Dermis blood vessel endothelial cell (primary cell): ENCODE data around the gene SCUBE1. TPM values are rescaled to one million over a fixed set of nuclear protein-coding genes. Genes with fewer than 3 reads are reported as not detected.
A peak's percentile ranks its signal among the peaks of the same experiment; 100 is the strongest.

ENCODE experiments used
- DNase-seq: peaks from one replicate; pipeline ENCODE4 v3.0.0; 2010
- total RNA-seq: library from RNA; depleted of rRNA; stranded (reverse); fragments of >200 nt; gene quantifications from 2 replicates; pipeline ENCODE4 v1.2.3, GENCODE V29; 2014

SCUBE1 gene
- total RNA-seq, 1 donor from 2014 or later, result not detected

GRCh38 chr22:43197271-43197941 lies 145.8 kb downstream of the SCUBE1 start:
- no peak for DNase-seq

- DNase-seq, result no peak
Measured at GRCh38 chr22:43191831-43192230, 151.3 kb downstream of the SCUBE1 start.

DNA sequence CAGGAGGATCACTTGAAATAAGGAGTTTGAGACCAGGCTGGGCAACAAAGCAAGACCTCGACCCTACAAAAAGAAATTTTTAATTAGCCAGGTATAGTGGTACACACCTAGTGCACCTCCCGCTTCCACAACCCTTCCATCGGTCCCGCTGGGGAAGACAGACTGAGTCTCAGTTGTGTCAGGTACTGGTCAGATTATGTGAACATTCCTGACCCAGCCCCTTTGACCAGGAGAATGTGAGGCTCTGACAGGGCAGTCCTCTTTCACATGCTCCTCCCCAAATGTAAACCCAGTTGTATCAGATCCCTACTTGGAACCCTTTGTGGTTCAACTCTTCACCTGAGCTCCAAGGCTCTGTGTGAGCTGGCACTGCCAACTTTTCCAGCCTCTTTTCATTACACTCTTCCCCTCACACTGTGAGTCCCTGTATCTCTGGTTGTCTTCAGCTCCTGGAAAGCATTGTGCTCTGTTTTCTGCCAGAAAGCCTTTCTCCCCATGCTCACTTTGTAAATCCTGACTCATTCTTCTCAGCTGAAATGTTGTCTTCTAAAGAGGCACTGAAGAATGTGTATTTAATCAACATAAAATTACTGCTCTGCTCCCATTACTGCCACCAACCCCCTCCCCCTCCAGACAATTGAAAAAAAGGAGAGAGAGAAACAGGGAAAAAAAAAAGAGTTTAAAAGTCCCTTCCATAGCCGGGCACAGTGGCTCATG lies 154.2 kb downstream of the SCUBE1 start:
- no peak for DNase-seq

DNA sequence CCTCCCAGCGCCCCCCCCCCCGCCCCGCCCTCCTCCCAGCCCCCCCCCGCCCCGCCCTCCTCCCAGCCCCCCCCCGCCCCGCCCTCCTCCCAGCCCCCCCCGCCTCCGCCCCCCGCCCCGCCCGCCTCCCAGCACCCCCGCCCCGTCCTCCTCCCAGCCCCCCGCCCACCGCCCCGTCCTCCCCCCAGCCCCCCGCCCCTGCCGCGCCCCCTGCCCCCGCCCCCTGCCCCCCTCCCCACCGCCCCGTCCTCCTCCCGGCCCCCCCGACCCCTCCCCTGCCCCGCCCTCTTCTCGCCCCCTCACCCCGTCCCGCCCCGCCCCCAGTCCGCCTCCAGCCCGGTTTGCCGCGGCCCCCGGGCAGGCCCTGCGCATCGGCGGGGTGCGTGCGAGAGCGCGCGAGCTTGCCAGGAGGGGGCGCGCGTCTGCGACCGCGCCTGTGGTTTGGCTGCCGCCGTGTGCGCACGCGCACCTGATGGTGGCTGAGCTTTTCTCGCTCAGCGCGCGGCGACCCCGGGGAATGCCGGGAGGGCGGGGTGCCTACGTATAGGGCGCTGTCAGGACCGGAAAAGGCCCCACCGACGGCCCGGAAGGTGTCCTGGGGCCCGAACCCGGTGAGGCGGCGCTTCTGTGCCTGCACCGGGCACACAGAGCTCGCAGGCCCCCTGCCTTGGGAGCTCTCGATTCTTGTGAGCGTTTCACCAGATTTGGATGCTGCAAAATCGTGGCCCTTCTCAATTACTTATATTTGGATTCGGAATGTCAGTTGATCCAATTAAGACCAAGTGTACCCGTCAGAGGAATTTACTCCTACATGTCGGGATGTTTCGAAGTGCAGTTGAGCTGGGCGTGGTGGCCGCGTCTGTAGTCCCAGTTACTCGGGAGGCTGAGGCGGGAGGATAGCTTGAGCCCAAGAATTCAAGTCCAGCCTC lies 155.7 kb downstream of the SCUBE1 start:
- peak; percentile 94 for DNase-seq

- peak; percentile 67 for DNase-seq
Measured at GRCh38 chr22:43186272-43187170, 156.7 kb downstream of the SCUBE1 start, which contains the start of gene TTLL12. Gene TTLL12, minus strand, starts transcription at chr22:43187134. Its CDS starts 65 bp downstream, at chr22:43187069.

DNA sequence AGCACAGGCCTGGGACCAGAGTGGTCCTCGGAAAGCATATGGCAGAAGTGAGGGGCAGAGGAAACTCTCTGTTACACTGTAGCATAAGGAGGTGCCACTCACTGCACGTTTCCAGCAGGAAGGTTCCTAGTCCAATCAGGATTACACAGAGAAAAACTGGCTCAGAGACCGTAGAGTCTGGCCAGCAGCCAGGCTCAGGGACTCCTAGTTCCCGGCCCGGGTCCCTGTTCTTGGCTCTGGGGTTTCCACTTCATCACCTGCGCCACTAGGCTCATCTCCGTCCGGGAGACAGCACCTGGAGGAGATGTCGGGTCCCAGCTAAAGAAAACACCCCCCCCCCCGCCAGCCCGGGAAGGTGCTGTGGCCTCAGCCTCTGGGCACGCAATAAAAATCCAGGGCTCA lies 157.3 kb downstream of the SCUBE1 start:
- peak; percentile 65 for DNase-seq

GRCh38 chr22:43183496-43184277 lies 159.5 kb downstream of the SCUBE1 start:
- DNase-seq, result peak; percentile 91

DNA sequence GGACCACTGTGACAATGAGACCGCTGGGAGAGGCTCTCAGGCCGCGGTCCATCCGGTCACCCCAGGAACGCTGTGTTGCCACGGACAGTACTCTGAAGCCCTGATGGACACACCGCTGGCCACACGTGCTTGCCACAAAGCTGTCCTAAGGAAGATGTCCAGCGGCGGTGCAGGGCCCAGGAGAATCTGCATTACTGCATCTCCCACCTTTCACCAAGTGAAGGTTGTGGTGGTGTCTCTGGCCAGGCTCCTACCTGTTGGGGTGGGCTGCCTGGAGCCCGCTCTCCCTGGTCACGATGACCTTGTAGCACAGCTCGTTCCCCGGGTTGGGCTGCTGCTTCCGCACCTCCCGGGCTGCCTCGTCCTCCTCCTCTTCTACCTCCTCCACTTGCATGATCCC lies 160.4 kb downstream of the SCUBE1 start:
- no peak for DNase-seq

DNA sequence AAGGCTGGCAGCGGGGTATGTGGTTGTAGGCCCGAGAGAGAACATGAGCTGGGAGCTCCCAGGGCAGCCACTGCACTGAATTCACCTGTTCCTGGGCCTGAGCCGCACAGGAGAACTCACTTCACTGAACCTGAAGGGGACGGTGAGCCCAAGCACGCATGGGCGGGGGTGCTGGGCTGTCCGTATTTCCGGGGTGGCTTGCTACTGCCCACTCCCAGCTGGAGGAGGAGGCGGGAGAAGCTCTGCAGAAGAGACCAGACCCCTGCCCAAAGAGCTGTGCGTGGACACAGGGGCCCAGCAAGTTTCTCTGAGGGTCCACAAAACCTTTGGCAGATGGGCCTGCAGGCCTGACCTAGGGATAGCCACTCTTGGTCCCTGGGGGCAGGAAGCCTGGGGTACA lies 161.1 kb downstream of the SCUBE1 start:
- DNase-seq, result no peak

DNA sequence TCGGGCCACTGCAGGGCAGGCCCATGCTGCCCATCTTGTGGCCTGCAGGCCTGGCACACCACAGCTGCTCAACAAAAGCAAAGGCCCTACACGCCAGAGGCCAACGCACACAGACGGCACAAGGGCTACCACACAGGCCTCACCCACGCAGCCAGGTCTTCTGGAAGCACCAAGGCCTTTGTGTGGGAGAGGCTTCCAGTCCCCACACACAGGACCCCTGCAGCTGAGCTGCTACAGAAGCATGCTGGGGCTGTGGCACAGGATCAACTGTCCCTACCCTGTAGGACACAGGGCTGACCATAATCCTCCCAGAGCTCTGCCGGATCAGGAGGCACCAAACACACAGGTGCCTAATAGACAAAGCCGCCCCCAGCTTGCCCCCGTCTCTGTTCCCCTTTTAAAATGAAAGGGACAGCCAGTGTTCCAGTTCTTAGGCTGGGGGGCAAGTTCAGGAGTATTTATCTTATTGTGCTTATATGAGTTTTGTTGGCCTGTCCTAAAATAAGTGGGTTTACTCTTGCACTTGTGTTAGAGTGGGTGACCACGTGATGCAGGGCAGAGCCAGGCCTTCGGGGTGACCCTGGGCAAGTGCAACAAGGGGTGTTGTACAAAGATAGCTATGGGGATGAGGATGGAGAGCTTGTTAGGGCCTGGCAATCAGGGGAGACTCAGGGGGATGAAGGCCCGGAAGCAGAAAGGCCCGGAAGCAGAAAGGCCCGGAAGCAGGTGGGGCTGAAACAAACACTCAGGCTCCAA lies 161.7 kb downstream of the SCUBE1 start:
- DNase-seq, result no peak

- DNase-seq, result no peak
Measured at GRCh38 chr22:43180670-43181069, 162.5 kb downstream of the SCUBE1 start.

DNA sequence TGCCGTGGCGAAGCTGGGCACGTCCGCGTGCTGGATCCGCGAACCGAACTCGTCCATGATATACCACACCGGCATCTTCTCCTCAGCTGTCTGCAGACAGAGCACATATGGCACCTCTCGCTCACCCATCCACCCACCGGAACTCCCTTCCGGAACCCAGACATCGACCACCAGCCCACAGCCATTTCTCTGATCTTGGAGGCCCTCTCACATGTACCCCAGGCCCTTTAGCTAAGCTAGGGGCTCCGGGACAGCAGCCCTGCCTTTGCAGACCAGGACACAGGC lies 163.3 kb downstream of the SCUBE1 start:
- no peak for DNase-seq

DNA sequence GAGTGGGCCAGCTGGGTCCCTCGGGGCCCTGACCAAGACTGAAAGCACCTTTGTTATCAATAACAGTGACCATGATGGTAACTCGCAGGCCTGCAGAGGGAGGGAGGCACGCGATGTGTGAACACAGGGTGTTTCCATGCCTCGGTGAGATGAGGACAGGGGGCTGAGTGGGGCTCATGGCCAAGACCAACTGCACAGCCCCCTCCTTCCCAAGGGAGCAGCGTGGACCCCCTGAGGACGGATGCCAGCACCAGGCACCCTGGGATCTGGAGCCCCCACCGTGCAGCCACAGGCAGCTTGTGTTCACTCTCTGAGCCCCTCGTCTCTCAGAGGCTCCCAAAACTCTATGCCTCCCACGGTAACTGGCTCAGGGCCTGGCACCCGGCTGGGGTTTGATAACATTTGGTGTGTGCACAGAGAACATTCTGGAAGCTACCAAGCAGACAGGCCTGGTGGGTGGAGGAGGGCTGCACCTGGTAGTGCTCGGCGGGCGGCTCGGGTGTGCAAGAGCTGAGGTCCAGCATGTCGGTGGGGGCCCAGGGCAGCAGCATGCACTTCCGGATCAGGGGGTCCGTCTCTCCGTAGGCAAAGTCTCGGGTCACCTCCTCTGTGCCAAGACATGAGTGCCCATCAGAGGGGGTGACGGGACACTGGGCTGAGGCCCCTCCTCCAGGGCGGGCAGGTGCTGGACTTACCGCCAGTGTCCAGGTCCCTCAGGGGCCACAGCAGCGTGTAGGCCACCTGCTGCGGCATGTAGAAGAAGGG lies 163.8 kb downstream of the SCUBE1 start:
- no peak for DNase-seq

GRCh38 chr22:43177479-43177878 lies 165.7 kb downstream of the SCUBE1 start:
- DNase-seq, result no peak

- peak; percentile 21 for DNase-seq
Measured at GRCh38 chr22:43176090-43176489, 167.1 kb downstream of the SCUBE1 start.

DNA sequence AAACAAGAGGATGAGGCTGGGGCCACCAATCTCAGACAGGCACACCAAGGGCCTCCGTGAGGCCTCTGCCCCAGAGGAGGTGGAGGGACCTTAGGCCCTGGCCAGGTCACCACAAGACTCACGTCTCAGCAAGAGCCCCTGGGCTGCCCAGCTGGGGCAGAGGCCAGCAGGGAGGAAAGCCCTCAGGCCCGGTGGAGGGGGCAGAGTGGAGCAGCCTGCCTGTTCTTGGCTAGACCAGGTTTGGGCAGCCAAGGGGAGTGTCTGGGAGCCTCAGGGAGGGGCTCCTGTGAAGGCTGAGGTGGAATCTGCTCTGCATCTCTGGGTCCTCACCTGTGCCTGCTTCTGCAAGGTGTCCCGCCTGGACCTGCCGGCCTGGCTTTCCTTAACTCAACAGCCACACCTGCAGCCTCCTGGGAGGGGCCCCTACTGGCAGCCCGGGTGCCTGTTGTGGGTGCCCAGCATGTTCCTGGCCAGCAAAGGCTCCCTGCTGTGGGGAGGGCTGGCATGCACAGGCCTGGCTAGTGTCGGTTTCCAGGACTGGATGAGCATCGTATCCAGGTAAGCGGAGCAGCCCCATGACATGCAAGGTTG lies 168.1 kb downstream of the SCUBE1 start:
- no peak for DNase-seq

DNA sequence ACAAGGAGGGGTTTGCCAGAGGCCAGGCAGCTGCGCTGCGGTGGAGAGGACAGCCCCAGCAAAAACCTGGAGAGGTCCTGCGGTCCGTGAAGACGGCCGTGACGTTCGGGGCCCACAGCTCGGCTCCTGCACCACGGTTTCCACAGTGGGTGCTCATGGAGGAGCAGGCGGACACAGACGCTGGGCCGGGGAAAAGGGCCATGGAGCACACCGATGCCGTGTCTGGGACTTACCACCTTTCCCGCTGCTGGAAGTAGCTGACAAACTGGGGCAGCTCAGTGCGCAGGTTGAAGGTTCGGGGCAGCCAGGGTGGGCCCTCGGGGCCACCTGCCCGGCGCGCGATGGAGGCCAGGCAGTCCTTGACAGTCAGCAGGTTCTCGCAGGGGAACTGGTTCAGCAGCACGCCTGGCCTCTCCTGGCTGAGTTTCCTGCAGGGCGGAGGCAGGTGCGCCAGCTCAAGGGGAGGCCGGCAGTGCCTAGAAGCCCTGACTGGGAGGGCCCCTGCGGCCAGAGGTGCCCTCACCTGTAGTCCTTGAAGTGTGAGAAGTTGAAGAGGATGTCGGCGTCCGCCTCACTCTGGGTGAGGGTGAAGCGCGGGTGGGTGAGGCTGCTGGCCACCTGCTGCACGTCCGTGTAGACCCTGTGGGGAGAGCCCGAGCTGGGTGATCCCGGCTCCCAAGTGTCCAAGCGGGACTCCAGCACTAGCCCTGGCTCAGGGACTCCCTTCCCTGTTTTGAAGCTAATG lies 169.0 kb downstream of the SCUBE1 start:
- DNase-seq, result no peak

GRCh38 chr22:43173566-43173965 lies 169.6 kb downstream of the SCUBE1 start:
- no peak for DNase-seq

DNA sequence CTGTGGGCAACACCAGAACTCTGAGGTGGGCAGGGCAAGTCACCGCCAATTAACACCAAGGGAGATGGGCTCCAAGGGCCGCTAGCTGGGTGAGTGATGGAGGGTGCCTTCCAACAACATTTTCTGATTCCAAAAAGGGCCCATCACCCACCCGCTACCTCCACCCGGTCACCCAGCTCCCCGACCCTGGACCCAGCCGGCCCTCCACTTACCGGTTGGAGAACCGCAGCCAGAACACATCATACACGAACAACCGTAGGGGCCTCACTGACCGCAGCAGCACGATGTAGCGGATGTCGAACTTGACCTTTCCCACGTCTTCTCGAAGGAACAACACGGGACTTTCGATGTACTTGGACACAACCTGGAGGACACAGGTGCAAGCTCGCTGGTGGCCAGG lies 171.0 kb downstream of the SCUBE1 start:
- DNase-seq, result no peak
